HG03095 (cell line): ENCODE results near the gene ITGA7.

Source experiments
- ATAC-seq: cut with Tn5 transposase; IDR thresholded peaks from one replicate; pipeline ENCODE4 v1.9.1; 2021; ENCODE audit warnings: moderate library complexity; ENCODE audit not compliant: unreplicated experiment

ITGA7 gene

GRCh38 chr12:55707841-55708694 lies at the start of gene ITGA7:
TSS of gene ITGA7 (minus strand) at chr12:55707904. CDS start at chr12:55707682, 222 bp downstream.
- ATAC-seq = no peak

- ATAC-seq = no peak
These were observed 47.5 kb upstream of the ITGA7 start for GRCh38 chr12:55755246-55755645.

- ATAC-seq = no peak
These were observed 40.7 kb upstream of the ITGA7 start for GRCh38 chr12:55748230-55748993.

GRCh38 chr12:55746913-55747231 lies 39.2 kb upstream of the ITGA7 start:
- ATAC-seq = no peak

- no peak for ATAC-seq
These were observed 38.6 kb upstream of the ITGA7 start for GRCh38 chr12:55746174-55746912.

GRCh38 chr12:55745361-55746173 lies 37.9 kb upstream of the ITGA7 start:
- no peak for ATAC-seq

GRCh38 chr12:55744340-55745030 lies 36.8 kb upstream of the ITGA7 start:
- no peak for ATAC-seq

- ATAC-seq = peak; percentile 38
These were observed 36.0 kb upstream of the ITGA7 start for GRCh38 chr12:55743406-55744339.

- peak; percentile 28 for ATAC-seq
These were observed 35.2 kb upstream of the ITGA7 start, which contains the start of gene GDF11 for GRCh38 chr12:55742719-55743405. TSS of gene GDF11 (plus strand) at chr12:55743122. CDS start at chr12:55743317, 195 bp downstream.

GRCh38 chr12:55741931-55742680 lies 34.4 kb upstream of the ITGA7 start:
- no peak for ATAC-seq

GRCh38 chr12:55739025-55739378 lies 31.3 kb upstream of the ITGA7 start:
- no peak for ATAC-seq

- ATAC-seq = peak; percentile 79
These were observed 30.7 kb upstream of the ITGA7 start for GRCh38 chr12:55738123-55739024.

- no peak for ATAC-seq
These were observed 29.9 kb upstream of the ITGA7 start for GRCh38 chr12:55737581-55738122.

GRCh38 chr12:55736780-55737580 lies 29.3 kb upstream of the ITGA7 start:
- ATAC-seq = no peak

- ATAC-seq = no peak
These were observed 28.4 kb upstream of the ITGA7 start for GRCh38 chr12:55736076-55736475.

GRCh38 chr12:55734595-55734994 lies 26.9 kb upstream of the ITGA7 start:
- ATAC-seq = no peak
